Measurements from ENCODE around the gene CACNA1G. TPM values are rescaled to one million over a fixed set of nuclear protein-coding genes. Genes with fewer than 3 reads are reported as not detected.

CACNA1G gene
- total and polyA plus RNA-seq, 4 donors = under 0.01 to 0.14 (median 0.01) TPM; not detected in 1

DNA sequence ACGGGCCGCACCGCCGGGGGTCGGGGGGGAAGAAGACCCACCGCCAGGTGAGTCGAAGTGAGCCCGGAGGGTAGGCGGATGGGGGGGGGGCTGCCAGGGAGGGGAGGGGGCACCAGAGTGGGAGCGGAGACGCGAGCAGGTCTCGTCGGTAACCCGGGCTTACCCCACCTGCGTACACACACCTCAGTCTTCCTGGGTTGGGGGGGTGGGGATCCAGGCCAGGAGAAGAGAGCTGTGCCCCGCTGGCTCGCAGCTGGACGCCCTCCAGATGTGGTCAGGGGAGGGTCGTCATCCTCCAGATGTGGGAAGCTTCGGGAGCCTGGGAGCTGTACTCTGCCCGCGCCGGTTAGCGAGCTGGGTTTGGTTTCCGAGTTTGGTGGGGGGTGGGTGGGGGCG is 1.2 kb downstream of the CACNA1G start:
- Histone ChIP-seq H3K36me3 (ENCODE audit: control insufficient read depth in 4 of 4, insufficient read depth in 3 of 4, low read depth in 1 of 4, low read length in 3 of 4) (no peaks in the 10 kb centered on the region), H3K4me3 (ENCODE audit: low read depth in 1 of 3, low read length in 3 of 3) (peak overlapping the region in 1 of 3 donors; percentile 49), H3K9me3 (ENCODE audit: control insufficient read depth in 4 of 4, low read length in 3 of 4) (no peaks in the 10 kb centered on the region), H3K9ac (ENCODE audit: low read depth in 1 of 2, low read length in 2 of 2) (no peak overlapping the region), H3K27ac (ENCODE audit: low read depth in 1 of 2, low read length in 2 of 2) (no peak overlapping the region), H3K27me3 (ENCODE audit: control insufficient read depth in 4 of 4, insufficient read depth in 4 of 4, low read length in 3 of 4) (peaks cover 0 to 6% (median 4%) of the 10 kb centered on the region in 4 donors), H3K4me1 (ENCODE audit: control insufficient read depth in 4 of 4, insufficient read depth in 4 of 4, low read length in 3 of 4) (peaks cover 11 to 21% (median 17%) of the 10 kb centered on the region in 4 donors)
- TF ChIP-seq NR2F2 (IDR thresholded peaks at IDR 0.05) (no peak), GABPA (IDR thresholded peaks at IDR 0.05 in 1 of 2, conservative IDR thresholded peaks at IDR 0.05 in 1 of 2) (no peak), ZBTB33 (IDR thresholded peaks at IDR 0.05) (no peak), HNF4A (conservative IDR thresholded peaks at IDR 0.05) (no peak), EGR1 (IDR thresholded peaks at IDR 0.05; ENCODE audit: low read depth in 2 of 2) (no peak), RAD21 (IDR thresholded peaks at IDR 0.05) (no peak), JUND (IDR thresholded peaks at IDR 0.05) (no peak), FOXA1 (IDR thresholded peaks at IDR 0.05) (no peak), SP1 (IDR thresholded peaks at IDR 0.05) (no peak), MAX (IDR thresholded peaks at IDR 0.05) (no peak), REST (IDR thresholded peaks at IDR 0.05) (no peak), FOXA2 (IDR thresholded peaks at IDR 0.05) (no peak), YY1 (IDR thresholded peaks at IDR 0.05) (no peak), TAF1 (conservative IDR thresholded peaks at IDR 0.05) (no peak), HNF4G (IDR thresholded peaks at IDR 0.05) (no peak), RXRA (IDR thresholded peaks at IDR 0.05) (no peak), CTCF (IDR thresholded peaks at IDR 0.05; ENCODE audit: low read depth, low read length, missing input control) (no peak)
- TF ChIP-seq, protein P1, sequence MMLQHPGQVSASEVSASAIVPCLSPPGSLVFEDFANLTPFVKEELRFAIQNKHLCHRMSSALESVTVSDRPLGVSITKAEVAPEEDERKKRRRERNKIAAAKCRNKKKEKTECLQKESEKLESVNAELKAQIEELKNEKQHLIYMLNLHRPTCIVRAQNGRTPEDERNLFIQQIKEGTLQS (IDR thresholded peaks at IDR 0.05) = no peak
- WGBS = 5% methylated on average over 27 of the region's 27 CpGs
- no peak for DNase-seq (ENCODE audit: low spot score)

Measured in liver (tissue), 9 donors.